Coronary artery (tissue), 2 donors: ENCODE data around the gene ZNF385C.

Source experiments
- DNase-seq: peaks from one replicate; pipeline ENCODE4 v3.0.0-alpha.2; 2017; ENCODE audit warnings: low spot score
- H3K27ac ChIP-seq, 2 donors: fragments of 200-600 bp; sonication (generic); one replicate each; pipeline ENCODE4 v1.5.1; 2016 to 2019
- H3K4me3 ChIP-seq: fragments of 200-600 bp; sonication (generic); 2 replicates; pipeline ENCODE4 v1.5.1; 2016; ENCODE audit warnings: mild to moderate bottlenecking, moderate library complexity
- TF ChIP-seq, protein P1 (sequence below): fragments of 200-600 bp; sonication (generic); IDR thresholded peaks from one replicate; pipeline ENCODE4 v1.5.1; 2019; ENCODE audit warnings: antibody characterized with exemption

The ZNF385C gene

DNA sequence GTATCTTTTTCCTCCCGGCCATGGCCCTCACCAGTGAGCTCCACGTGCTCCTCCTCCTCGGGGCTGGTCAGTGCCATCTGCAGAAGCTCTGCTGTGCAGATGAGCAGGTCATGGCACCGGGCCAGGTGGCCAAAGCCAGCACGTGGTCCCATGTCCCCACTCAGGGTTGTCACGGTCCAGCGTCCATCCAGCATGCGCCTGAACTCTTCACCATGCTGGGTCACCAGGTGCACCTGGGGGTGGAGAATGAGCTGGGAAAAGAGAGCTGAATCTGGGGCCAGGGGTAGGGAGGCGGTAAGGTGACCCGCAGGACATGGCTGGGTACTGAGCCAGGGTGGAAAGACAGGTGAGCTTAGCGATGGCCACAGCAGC lies 13.0 kb upstream of the ZNF385C start:
- TF ChIP-seq, protein P1, sequence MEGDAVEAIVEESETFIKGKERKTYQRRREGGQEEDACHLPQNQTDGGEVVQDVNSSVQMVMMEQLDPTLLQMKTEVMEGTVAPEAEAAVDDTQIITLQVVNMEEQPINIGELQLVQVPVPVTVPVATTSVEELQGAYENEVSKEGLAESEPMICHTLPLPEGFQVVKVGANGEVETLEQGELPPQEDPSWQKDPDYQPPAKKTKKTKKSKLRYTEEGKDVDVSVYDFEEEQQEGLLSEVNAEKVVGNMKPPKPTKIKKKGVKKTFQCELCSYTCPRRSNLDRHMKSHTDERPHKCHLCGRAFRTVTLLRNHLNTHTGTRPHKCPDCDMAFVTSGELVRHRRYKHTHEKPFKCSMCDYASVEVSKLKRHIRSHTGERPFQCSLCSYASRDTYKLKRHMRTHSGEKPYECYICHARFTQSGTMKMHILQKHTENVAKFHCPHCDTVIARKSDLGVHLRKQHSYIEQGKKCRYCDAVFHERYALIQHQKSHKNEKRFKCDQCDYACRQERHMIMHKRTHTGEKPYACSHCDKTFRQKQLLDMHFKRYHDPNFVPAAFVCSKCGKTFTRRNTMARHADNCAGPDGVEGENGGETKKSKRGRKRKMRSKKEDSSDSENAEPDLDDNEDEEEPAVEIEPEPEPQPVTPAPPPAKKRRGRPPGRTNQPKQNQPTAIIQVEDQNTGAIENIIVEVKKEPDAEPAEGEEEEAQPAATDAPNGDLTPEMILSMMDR, result no peak
- no peak for DNase-seq
- Histone ChIP-seq H3K4me3 (peak overlapping the region; percentile 81), H3K27ac (peak overlapping the region; percentile 88 to 96)

DNA sequence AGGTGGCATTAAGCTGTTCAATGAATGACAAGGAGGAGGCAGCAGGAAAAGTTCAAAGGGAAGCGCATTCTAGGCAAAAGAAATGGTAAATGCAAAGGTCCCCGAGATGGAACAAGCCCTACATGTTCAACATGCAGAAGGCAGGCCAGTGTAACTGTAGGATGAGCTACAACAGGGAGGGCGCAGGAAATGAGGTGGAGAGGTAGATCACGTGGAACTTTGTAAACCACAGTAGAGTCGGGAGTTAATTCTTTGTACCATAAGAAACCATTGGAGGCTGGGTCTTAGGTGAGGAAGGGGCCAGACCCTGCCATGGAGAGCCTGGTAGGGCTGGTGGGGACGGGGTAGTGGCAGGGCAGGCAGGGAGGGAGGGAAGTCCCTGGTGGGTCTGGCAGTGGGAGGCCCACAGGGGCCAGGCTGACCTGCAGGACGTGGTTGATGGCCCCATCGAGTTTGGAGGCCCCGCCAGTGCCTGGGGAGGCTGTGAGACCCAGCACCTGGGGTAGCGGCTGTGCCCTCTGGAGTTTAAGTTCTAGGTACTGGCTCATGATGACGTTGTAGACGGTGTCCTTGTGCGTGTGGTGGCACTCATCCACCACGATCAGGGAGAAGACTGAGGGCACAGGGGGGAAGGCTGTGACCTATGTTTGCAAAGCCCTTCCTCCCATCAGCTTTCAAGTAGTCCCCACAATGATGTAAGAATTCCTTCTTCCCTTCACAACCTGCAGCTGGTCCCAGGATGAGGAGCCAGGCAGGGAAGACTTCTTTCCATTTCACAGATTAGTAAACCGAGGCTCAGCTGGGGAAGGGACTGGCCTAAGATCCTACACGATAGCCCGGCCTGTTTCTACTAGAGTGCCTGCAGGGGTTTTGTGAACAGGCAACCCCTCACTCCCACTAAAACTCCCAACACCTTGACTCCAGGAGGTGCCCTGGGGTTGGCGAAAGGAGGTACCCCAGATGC lies 12.3 kb upstream of the ZNF385C start:
- Histone ChIP-seq H3K4me3 (no peak overlapping the region), H3K27ac (peak overlapping the region in 1 of 2 donors; percentile 96)
- DNase-seq, result no peak
- TF ChIP-seq, protein P1, result no peak

DNA sequence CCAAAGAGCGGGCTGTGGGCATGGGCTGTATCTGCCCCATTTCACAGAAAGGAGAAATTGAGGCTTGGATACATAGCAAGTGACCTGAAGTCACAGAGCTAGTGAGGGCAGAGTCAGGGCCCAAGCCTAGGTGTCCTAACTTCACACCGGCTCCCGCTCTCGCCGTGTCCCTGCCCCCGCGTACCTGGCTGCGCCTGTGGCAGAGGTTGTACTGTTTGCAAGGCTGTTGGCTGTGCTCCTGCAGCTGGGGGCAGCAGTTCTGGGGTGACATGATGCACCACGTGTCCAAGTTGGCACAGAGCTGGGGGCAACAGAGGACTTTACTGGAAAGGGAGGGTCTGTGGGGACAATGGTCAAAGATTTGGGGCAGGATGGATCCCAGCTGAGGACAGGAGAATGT lies 10.8 kb upstream of the ZNF385C start:
- DNase-seq, result no peak
- Histone ChIP-seq H3K4me3 (no peak overlapping the region), H3K27ac (no peak overlapping the region)
- TF ChIP-seq, protein P1, result no peak

DNA sequence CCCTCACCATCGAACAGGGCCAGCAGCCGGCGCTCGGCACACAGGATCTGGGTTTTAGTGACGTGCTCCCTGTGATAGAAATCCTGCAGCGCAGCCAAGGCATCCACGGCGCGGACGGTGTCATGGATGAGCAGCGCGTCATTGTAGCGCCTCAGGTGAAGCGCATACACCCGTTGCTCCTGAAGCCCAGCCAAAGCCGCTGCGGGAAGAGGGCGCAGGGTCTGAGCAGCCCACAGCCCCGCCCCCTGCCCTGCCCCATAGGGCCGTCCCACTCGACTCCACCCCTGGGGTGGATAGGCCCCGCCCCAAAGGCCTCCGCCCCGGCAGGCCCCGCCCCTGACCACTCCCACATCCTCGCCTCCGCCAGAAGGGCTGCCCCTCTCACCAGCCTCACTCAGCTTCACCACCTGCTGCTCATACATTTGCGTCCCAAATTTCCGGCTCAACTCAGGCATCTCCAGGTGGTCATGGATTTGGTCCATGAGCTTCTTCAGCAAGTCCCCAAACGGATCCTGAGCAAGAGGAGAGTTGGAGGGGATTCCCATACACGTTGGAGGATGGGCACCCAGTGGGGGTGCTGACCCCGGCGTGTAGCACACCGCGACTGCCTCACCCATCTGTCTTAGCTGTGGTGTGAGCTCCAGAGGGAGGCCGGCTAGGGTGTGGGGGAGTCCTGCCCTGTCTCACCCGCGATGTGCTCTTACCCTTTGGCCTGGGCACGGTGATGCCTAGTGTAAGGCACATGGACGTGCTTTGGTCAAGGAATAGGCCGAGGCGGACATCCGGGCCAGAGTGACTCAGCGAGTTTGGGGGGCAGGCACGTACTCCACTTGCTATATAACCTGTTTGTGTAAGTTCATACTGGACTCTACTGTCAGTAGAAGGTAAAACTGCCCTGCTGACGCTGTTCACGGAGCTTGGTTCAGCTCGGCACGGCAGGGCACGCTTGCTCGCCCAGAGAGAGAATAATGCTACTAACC lies 9.6 kb upstream of the ZNF385C start:
- TF ChIP-seq, protein P1, result no peak
- Histone ChIP-seq H3K27ac (no peak overlapping the region), H3K4me3 (peak overlapping the region; percentile 48)
- no peak for DNase-seq

DNA sequence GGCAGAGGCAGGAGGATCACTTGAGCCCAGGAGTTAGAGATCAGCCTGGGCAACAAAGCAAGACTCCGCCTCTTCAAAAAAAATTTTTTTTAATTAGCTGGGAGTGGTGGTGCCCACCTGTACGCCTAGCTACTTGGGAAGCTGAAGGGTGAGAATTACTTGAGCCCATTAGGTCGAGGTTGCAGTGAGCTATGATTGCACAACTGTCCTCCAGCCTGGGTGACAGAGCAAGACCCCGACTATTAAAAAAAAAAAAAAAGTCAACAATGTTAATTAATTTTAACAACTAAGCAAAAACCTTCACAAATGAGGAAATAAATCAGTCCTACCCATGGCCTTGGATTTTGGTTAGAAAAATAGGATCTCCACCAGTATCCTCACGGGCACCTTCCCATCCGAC lies 8.9 kb upstream of the ZNF385C start:
- Histone ChIP-seq H3K4me3 (peak overlapping the region; percentile 48), H3K27ac (no peak overlapping the region)
- no peak for DNase-seq
- TF ChIP-seq, protein P1, result no peak

DNA sequence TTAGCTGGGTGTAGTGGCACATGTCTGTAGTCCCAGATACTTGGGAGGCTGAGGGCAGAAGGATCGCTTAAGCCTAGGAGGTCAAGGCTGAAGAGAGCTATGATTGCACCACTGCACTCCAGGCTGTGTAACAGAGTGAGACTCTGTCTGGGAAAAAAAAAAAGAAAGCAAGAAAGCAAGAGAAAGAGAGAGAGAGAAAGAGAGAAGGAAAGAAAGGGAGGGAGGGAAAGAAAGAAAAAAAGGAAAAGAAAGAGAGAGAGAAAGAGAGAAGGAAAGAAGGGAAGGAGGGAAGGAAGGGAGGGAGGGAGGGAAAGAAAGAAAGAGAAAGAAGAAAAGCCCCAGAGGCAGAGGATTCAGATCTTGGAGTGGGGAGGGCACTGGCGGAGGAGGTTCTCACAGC lies 7.7 kb upstream of the ZNF385C start:
- Histone ChIP-seq H3K27ac (no peak overlapping the region), H3K4me3 (no peak overlapping the region)
- DNase-seq, result no peak
- TF ChIP-seq, protein P1, result no peak
